HL-60/S4 treated with phorbol 12-myristate 13-acetate at 8.2 ng/mL for 4 days and 3 days (cell line): ENCODE results near the gene MRTFB.

Source experiments
- in situ Hi-C: fragments of 300-500 bp; cut with MboI; formaldehyde crosslinking; loops from 2 replicates; pipeline ENCODE4 v1.15.0; 2022; ENCODE audit warnings: low sequenced_read_pairs

MRTFB gene

GRCh38 chr16:14303639-14304394 lies 232.7 kb downstream of the MRTFB start:
- in situ Hi-C loops = no loop called here

GRCh38 chr16:14304891-14305460 lies 233.9 kb downstream of the MRTFB start:
- in situ Hi-C loops = no loop called here

GRCh38 chr16:14306485-14307058 lies 235.5 kb downstream of the MRTFB start:
- in situ Hi-C loops = no loop called here

GRCh38 chr16:14307059-14307526 lies 236.0 kb downstream of the MRTFB start:
- in situ Hi-C loops = no loop called here

GRCh38 chr16:14307527-14308367 lies 236.6 kb downstream of the MRTFB start:
- in situ Hi-C loops = no loop called here

- in situ Hi-C loops = no loop called here
Observed at GRCh38 chr16:14308368-14308723, 237.2 kb downstream of the MRTFB start.

GRCh38 chr16:14309001-14309886 lies 238.1 kb downstream of the MRTFB start:
- in situ Hi-C loops = no loop called here

- in situ Hi-C loops = no loop called here
Observed at GRCh38 chr16:14309906-14310305, 238.8 kb downstream of the MRTFB start.

- in situ Hi-C loops = no loop called here
Observed at GRCh38 chr16:14310519-14310991, 239.4 kb downstream of the MRTFB start.

GRCh38 chr16:14314116-14314515 lies 243.0 kb downstream of the MRTFB start:
- in situ Hi-C loops = no loop called here

GRCh38 chr16:14315683-14316320 lies 244.7 kb downstream of the MRTFB start:
- in situ Hi-C loops = no loop called here
